Stimulated activated CD4-positive, alpha-beta T cell treated with anti-CD3 and anti-CD28 coated beads, Interleukin-4, amount 100 ng/mL, for 24 hours (primary cell): Measurements from ENCODE around the gene OGFR.
"Not testable (repeated sequence)": the region's sequence is repeated elsewhere in the genome, so short reads cannot be mapped to it uniquely, and the experiment has no call there.

Source experiments
- DNase-seq: peaks from one replicate; pipeline ENCODE4 v3.0.0-alpha.2; 2020

The OGFR gene

DNA sequence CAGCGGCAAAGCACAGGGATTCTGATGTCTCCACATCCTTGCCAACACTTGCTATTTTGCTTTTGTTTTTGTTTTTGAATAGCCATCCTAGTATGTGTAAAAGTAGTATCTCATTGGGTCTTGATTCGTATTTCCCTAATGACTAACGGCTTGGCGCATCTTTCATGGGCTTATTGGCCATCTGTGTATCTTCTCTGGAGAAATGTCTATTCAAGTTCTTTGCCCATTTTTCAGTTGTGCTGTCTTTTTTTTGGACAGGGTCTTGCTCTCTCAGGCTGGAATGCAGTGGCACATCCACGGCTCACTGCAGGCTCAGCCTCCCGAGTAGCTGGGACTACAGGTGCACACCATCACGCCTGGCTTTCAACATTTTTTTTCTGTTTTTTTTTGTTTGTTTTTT, 39.5 kb downstream of the OGFR start:
- DNase-seq, result no peak

DNA sequence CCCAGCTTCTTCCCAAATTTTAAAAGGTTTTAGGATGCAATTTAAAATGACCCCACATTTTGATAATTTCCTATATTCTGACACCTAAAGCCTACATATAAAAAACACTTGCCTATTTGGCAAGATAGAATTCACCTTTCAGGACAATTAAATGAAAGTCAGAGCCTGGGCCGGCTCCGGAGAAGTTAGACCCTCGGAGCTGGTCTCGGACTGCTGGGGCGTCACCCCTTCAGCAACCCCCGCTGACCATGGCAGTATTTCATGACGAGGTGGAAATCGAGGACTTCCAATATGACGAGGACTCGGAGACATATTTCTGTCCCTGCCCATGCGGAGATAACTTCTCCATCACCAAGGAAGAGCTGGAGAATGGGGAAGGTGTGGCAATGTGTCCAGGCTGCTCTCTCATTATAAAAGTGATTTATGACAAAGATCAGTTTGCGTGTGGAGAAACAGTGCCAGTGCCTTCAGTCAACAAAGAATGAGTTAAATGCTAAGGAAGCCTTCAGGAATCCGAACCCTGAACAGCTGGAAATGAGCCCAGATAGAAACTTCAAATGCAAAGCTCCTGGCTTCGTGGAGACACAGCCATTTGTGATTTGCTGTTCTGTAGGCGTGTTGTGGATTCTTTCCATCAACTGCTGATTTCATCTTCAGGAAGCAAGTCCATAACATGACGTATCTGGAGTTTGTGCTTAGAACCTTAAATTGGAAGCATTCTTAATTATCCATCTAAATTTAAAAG, 41.0 kb downstream of the OGFR start:
- DNase-seq, result no peak

DNA sequence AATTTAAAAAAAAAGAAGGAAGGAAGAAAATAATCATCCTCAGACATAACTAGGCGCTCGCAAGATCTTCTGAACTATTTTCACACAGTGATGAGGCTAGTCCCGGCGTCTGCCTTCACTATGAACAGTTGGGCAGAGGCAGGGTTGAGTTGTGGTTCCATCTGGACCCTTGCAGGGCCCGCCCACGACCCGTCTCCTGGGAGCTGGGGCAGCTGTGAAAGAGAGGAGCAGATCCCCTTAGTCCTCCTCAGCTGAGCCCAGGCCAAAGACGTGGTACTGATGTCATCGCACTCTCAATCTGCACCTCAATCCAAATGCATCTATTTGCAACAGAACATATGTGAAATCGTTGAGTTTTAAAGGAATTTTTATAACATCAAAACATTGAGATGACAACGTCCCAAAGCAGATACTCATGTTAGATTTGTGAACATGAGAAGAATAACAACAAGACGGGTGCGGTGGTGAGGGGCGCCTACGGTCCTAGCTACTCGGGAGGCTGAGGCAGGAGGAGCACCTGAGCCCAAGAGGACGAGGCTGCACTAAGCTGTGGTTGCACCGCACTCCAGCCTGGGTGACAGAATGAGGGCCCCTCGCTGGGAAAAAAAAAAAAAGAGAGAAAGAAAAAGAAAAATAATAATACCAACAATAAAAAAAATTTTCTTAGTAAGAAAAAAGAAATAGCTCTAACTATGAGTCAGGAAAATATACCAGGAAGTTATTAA, 41.7 kb downstream of the OGFR start:
- DNase-seq, result no peak

DNA sequence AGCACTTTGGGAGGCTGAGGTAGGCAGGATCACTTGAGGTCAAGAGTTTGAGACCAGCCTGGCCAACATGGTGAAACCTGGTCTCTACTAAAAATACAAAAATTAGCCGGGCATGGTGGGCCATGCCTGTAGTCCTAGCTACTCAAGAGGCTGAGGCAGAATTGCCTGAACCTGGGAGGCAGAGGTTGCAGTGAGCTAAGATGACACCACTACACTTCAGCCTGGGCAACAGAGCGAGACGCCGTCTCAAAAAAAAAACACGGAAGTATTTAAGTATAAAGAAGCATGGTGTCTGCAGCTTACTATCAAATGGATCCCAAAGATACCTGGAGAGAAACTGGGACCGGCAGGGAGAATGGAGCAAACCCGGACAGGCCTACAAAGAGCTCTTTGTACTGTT, 44.3 kb downstream of the OGFR start:
- not testable (repeated sequence) for DNase-seq

DNA sequence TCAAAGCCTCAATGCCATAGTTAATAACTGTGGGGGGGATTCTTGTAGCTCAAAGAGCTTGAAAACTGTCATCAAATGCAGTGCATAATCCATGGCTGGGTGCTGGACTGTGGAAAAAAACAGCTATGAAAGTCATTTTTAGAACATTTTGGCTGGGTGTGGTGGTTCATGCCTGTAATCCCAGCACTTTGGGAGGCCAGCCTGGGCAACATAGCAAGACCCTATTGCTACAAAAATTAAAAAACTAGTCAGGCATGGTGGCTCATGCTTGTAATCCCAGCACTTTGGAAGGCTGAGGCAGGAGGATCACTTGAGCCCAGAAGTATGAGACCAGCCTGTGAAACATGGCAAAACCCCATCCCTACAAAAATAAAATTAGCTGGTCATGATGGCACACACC, 44.8 kb downstream of the OGFR start:
- no peak for DNase-seq

DNA sequence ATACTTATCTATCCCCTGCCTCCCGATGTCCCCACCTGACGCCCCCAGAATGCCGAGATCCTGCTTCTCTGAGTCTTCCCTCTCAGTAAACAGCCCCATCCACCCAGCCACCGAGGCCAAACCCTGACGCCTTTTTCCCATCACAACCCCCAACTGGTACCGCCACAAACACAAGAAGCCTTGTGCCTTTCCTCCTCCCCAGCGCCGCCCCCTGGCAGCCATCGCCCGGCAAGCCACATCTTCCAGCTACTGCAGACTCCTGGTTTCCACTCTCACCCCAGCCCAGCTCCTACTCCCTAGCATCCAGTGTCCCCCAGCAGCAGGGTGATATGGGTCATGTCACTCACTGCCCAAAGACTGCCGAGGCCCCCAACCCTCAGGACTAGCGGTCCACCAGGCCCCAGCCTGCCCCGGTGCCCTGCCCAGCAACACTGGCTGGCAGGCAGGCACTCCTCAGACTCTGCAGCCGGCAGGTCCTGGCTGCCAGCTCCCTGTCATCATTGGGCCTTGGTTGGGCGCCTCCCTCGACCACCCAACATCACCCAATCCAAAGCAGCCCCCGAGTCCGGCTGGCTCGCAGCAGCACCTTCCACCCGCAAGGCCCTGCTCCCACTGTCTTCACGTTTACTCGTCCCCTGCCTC, 45.8 kb downstream of the OGFR start:
- DNase-seq, result no peak

DNA sequence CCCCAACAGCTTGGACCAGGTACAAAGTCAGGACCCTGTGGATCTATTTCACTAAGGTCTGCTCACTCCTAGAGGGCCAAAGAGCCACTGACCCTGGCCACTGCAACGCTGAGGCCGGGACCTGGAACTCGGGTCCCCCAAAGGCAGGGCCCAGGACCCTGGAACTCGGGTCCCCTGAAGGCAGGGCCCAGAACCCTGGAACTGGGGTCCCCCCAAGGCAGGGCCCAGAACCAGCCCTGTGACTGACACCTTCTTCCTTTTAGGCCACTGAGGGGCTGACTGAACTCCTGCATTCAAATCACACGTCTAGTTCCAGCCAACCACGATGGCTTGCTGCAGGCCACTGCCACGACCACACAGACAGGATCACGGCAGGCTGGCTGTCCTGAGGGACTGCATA, 47.6 kb downstream of the OGFR start:
- no peak for DNase-seq

DNA sequence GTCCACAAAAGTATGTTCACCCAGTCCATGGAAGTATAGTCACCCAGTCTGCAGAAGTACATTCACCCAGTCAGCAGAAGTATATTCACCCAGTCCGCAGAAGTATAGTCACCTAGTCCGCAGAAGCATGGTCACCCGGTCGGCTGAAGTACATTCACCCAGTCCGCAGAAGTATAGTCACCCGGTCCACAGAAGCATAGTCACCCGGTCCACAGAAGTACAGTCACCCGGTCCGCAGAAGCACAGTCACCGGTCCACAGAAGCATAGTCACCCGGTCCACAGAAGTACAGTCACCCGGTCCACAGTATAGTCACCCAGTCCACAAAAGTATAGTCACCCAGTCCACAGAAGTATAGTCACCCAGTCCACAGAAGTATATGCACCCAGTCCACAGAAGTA, 48.2 kb downstream of the OGFR start:
- DNase-seq, result no peak

DNA sequence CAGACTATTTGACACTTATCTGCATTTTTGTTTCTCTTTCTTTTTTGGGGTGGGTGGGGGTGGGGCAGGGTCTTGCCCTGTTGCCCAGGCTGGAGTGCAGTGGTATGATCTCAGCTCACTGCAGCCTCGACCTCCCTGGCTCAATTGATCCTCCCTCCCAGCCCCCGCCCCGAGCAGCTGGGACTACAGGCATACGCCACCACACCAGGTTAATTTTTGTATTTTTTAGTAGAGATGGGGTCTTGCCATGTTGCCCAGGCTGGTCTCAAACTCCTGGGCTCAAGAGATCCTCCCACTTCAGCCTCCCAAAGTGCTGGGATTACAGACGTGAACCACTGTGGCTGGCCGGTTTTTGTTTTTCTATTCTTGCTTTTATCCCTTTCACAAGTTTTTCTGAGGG, 48.7 kb downstream of the OGFR start:
- DNase-seq, result not testable (repeated sequence)

DNA sequence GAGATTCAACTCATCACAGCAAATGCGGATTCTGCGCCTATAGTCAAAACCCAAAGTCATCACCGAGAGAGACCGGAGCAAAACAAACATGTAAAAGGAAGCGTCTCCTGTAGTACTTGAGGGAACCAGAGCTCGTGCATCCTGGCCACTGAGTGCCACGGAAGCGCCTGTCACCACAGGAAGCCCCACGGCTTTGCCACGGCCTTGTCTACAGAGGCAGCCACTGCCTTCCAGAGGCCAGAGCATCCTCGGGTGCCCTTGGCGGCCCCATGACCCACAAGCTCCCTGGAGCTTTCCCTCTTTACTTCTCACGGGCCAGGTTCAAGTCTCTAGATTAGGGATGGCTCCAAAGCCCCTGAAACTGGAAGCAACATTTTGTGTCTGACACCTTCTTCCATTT, 49.5 kb downstream of the OGFR start:
- no peak for DNase-seq

DNA sequence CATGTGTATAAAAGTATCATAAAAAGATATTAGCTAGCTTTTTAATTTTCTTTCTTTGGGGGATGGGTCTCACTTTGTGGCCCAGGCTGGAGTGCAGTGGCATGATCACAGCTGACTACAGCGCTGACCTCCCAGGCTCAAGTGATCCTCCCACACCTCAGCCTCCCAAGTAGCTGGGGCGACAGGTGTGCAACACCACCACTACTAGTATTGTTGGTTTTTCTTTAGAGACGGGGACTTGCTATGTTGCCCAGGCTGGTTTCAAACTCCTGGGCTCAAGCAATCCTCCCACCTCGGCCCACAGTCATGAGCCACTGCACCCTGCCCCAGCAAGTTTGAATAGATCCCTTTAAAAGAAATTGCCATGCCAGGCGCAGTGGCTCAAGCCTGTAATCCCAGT, 50.5 kb downstream of the OGFR start:
- DNase-seq, result no peak

DNA sequence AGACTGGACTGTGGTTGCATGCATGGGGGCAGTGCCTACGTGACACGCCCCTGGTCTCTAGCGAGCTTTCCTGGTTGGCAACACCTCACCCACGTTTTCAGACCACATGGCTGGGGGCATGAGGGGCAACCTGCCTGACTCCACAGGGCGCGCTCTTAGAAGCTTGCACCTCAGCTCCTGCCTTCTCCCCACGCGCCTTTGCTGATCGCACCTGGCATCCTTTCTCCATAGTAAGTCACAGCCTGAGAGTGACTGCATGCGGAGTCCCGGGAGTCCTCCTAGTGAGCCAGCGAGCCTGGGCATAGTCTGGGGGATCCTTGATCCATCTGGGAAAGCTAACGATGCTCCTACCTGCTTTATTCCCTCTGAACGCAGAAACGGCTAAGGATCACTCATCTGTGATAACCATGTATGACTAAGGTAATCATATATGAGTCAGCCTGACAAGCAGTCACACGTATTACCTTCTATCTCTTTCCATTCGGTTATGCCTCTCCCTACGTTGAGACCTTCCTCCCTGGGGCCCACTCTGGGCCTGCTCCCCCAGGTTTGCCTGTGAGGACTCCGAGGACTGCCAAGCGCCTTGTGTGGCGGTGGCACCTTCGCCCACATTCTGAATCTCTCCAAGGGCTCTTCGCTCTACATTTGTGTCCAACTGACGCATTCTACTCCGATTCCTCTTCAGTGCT, 52.4 kb downstream of the OGFR start:
- DNase-seq, result no peak

DNA sequence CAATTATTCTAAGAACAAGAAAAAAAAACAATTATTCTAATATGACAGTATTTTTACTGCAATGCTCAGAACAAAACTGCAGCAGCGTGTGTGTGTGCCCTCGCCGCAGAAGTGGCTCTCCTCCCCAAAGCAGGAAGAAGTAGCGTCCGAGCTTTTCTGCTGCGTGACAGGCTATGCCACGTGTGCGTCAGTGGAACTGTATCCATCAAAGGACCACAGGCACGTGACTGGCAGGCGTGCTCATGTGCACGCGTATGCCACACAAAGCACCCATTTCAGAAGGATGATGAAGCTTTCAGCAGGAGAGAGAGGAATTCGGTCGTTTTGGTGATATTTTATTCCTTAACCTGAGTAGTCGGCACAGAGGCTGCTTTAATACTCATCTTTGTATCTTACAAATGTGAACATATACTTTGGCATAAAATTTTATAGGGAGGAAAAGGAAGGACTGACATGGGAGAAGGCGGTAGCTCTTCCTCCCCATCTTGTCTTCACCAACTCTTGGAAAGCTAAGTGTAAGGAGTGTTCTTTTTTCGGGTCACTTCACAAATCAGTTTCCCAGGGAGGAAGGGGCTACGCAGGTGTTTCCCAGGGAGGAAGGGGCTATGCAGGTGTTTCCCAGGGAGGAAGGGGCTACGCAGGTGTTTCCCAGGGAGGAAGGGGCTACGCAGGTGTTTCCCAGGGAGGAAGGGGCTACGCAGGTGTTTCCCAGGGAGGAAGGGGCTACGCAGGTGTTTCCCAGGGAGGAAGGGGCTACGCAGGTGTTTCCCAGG, 53.6 kb downstream of the OGFR start:
- DNase-seq, result no peak

DNA sequence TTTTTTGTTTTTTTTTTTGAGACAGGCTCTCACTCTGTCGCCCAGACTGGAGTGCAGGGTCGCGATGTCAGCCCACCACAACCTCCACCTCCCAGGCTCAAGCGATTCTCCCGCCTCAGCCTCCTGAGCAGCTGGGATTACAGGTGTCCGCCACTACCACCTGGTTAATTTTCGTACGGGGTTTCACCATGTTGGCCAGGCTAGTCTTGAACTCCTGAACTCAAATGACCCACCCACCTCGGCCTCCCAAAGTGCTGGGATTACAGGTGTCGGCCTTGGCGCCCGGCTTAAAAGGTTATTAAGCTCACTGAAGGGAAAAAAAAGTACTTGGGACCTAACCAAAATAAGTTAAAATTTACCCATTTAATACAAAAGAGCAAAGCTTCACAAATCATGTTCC, 55.1 kb downstream of the OGFR start:
- DNase-seq, result no peak

DNA sequence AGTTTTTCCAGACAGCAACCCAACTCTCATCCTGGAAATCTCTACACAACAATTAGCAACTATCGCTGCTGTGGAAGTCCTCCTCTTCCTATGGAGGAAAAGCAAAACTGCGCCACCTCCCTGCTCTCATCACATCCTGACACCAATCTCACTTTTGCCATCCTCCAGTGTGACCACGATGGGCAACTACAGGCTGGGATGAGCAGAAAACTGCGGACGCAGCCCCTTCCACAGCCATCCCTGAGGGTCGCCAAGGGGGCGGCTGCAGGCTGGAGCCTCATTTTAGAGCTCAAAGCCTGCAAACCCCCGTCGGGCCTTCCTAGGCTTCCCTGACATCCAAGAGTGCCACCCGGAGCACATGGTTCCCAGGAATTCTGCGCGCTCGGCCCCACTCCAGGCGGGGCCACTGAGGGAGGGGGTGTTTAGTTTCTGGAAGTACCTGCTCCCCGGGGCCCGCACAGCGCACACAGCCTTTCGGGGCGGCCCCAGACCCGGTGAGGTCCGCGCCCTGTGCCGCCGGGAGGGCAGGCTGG, 55.8 kb downstream of the OGFR start:
- no peak for DNase-seq

DNA sequence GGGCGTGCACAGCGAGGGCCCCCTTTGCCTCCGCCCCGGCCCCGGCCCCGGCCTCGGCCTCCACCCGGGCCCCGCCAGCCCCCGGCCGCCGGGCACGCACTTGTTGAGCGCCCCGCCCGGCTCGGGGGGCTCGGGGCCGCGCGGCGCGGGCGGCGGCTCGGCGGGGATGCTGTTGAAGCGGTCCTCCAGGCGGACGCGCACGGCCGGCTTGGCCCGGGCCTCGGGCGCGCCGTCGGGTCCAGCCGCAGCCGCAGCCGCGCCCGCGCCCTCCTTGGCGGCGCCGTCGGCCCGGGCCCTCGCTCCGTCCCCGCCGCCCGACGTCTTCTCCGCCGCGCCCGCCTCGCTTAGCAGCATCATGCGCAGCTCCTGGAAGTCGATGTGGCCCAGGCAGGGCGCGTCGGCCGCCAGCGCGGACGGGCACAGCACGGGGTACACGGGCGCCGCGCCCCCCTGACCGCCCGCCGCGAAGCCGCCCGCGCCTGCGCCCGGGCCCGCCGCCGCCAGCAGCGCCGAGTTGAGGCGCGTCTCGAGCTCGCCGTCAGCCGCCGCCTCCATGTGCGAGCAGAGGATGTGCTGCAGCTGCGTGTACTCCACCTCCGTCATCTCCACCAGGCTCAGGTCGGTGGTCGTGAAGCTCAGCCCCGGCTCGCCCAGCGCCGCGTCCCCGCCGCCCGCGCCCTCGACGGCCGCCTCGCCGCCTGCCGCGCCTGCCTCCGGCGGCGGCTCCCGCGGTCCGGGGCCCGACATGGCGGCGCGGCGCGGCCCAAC, 56.5 kb downstream of the OGFR start:
- peak; percentile 33 for DNase-seq

DNA sequence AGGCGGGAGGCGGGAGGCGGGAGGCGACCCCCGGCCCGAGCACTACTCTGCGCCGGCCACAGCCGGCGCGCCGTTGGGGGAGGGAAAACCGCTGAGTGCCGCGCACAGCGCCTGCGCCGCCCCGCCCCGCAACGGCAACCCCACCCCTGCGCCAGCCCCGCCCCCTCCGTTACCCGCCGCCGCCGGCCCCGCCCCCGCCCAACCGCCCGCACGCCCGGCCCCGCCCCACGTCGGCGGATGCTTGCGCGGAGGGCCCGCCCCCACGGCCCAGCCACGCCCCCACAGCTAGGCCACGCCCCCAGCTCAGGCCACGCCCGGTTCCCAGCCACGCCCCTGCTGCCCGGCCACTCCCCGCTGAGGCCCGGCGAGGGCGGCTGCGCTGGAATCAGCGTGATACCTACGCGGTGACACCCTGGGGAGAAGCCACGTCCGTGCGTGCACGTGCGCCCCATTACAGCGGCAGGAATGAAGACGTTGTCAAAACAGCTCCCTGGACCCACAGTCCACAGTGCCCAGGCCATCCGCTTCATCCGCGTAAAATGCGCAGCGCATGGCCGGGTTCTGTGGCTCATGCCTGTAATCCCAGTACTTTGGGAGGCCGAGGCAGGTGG, 57.2 kb downstream of the OGFR start, which contains the start of gene TCFL5:
TSS of gene TCFL5 (minus strand) at position 97 of the 611 bp plus-strand sequence. CDS start 152 bp downstream, outside the sequence.
- DNase-seq, result peak; percentile 93
